Brain microvascular endothelial cell (primary cell): Measurements from ENCODE around the gene INHBC.
A peak's percentile ranks its signal among the peaks of the same experiment; 100 is the strongest.
"Not testable (repeated sequence)": the region's sequence is repeated elsewhere in the genome, so short reads cannot be mapped to it uniquely, and the experiment has no call there.

Source experiments
- DNase-seq: peaks from one replicate; pipeline ENCODE4 v3.0.0-alpha.2; 2020
- H3K27ac ChIP-seq: fragments of 250-450 bp; sonication (Bioruptor Pico); 2 replicates; pipeline ENCODE4 v1.5.1; 2020; ENCODE audit warnings: mild to moderate bottlenecking, moderate library complexity
- H3K27me3 ChIP-seq: fragments of 250-450 bp; sonication (Bioruptor Pico); replicated peaks from 2 replicates; pipeline ENCODE4 v1.5.1; 2020; ENCODE audit warnings: mild to moderate bottlenecking
- H3K36me3 ChIP-seq: fragments of 250-450 bp; sonication (Bioruptor Pico); replicated peaks from 2 replicates; pipeline ENCODE4 v1.5.1; 2020; ENCODE audit warnings: mild to moderate bottlenecking
- H3K4me3 ChIP-seq: 2 replicates; pipeline ENCODE4 v1.5.1; 2011; ENCODE audit warnings: low read depth, mild to moderate bottlenecking, control low read depth, low read length, moderate library complexity
- in situ Hi-C: cut with HindIII; loops from 2 replicates; pipeline ENCODE4 v1.10.0; 2017; ENCODE audit warnings: low sequenced_read_pairs, low pct_ligation_motif_present
- TF ChIP-seq, protein P1 (sequence below): IDR thresholded peaks from 2 replicates; pipeline ENCODE4 v1.5.1; 2011; ENCODE audit warnings: low read depth, mild to moderate bottlenecking, moderate library complexity, low read length, control low read depth, inconsistent platforms; ENCODE audit errors: missing control alignments

Gene INHBC

GRCh38 chr12:57487597-57488401 is 53.2 kb downstream of the INHBC start, which contains the start of gene MARS1:
Gene MARS1 (plus strand): TSS chr12:57488068. CDS start chr12:57488091, 23 bp downstream.
- H3K27me3 ChIP-seq: no peaks in the 10 kb centered on the region
- H3K4me3 ChIP-seq: peak within 1 kb of the TSS; percentile 100
- TF ChIP-seq, protein P1, sequence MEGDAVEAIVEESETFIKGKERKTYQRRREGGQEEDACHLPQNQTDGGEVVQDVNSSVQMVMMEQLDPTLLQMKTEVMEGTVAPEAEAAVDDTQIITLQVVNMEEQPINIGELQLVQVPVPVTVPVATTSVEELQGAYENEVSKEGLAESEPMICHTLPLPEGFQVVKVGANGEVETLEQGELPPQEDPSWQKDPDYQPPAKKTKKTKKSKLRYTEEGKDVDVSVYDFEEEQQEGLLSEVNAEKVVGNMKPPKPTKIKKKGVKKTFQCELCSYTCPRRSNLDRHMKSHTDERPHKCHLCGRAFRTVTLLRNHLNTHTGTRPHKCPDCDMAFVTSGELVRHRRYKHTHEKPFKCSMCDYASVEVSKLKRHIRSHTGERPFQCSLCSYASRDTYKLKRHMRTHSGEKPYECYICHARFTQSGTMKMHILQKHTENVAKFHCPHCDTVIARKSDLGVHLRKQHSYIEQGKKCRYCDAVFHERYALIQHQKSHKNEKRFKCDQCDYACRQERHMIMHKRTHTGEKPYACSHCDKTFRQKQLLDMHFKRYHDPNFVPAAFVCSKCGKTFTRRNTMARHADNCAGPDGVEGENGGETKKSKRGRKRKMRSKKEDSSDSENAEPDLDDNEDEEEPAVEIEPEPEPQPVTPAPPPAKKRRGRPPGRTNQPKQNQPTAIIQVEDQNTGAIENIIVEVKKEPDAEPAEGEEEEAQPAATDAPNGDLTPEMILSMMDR: no peak
- in situ Hi-C loops: no loop called here
- DNase-seq: peak; percentile 95
- peaks cover 26% of the 10 kb centered on the region for H3K36me3 ChIP-seq
- peak within 1 kb of the TSS; percentile 85 for H3K27ac ChIP-seq

GRCh38 chr12:57488402-57489156 is 54.0 kb downstream of the INHBC start:
- TF ChIP-seq, protein P1: no peak
- H3K27ac ChIP-seq: peak overlapping the region; percentile 85
- DNase-seq: no peak
- no peaks in the 10 kb centered on the region for H3K27me3 ChIP-seq
- peak overlapping the region; percentile 100 for H3K4me3 ChIP-seq
- peaks cover 29% of the 10 kb centered on the region for H3K36me3 ChIP-seq
- in situ Hi-C loops: no loop called here

- in situ Hi-C loops: no loop called here
- peak; percentile 27 for DNase-seq
- TF ChIP-seq, protein P1: no peak
- peak overlapping the region; percentile 100 for H3K4me3 ChIP-seq
- no peak overlapping the region for H3K27ac ChIP-seq
- peaks cover 33% of the 10 kb centered on the region for H3K36me3 ChIP-seq
- H3K27me3 ChIP-seq: no peaks in the 10 kb centered on the region
Observed at GRCh38 chr12:57489157-57489641, 54.6 kb downstream of the INHBC start.

DNA sequence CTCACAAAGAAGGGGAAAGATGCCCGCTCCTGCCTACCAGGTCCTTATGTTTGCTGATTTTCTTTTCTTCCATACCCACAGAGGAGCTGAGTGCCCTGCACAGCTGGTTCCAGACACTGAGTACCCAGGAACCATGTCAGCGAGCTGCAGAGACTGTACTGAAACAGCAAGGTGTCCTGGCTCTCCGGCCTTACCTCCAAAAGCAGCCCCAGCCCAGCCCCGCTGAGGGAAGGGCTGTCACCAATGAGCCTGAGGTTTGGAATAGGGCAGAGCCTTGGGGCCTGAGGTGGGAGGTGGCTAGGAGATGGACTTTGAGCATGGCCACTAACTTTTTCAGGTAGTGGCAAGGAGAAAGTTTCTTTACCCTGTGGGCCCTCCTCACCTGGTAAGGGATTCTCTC is 55.5 kb downstream of the INHBC start:
- Histone ChIP-seq H3K4me3 (no peak overlapping the region), H3K27ac (no peak overlapping the region), H3K27me3 (no peaks in the 10 kb centered on the region), H3K36me3 (peaks cover 33% of the 10 kb centered on the region)
- DNase-seq: no peak
- in situ Hi-C loops: no loop called here
- TF ChIP-seq, protein P1: no peak

GRCh38 chr12:57491393-57492280 is 57.1 kb downstream of the INHBC start:
- Histone ChIP-seq H3K27ac (no peak overlapping the region), H3K36me3 (peaks cover 41% of the 10 kb centered on the region), H3K27me3 (no peaks in the 10 kb centered on the region), H3K4me3 (no peak overlapping the region)
- in situ Hi-C loops: no loop called here
- TF ChIP-seq, protein P1: peak; percentile 14
- DNase-seq: no peak

DNA sequence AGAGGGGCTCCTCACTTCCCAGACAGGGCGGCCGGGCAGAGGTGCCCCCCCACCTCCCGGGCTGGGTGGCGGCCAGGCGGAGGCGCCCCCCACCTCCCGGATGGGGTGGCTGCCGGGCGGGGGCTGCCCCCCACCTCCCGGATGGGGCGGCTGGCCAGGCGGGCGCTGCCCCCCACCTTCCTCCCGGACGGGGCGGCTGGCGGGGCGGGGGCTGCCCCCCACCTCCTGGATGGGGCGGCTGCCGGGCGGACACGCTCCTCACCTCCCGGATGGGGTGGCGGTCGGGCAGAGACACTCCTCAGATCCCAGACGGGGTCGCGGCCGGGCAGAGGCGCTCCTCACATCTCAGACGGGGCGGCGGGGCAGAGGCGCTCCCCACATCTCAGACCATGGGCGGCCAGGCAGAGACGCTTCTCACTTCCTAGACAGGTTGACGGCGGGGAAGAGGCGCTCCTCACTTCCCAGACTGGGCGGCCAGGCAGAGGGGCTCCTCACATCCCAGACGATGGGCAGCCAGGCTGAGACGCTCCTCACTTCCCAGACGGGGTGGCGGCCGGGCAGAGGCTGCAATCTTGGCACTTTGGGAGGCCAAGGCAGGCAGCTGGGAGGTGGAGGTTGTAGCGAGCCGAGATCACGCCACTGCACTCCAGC is 60.6 kb downstream of the INHBC start:
- H3K27ac ChIP-seq, H3K27me3 ChIP-seq, in situ Hi-C loops, DNase-seq, H3K4me3 ChIP-seq: not testable (repeated sequence)
- H3K36me3 ChIP-seq: peaks cover 64% of the 10 kb centered on the region
